Ectodermal cell (in vitro differentiated cells): Measurements from ENCODE around the gene LHX2.

Source experiments
- H3K27ac ChIP-seq: 2 replicates; pipeline ENCODE4 v1.7.0; 2013; ENCODE audit warnings: mild to moderate bottlenecking, low read depth, low read length; ENCODE audit not compliant: insufficient read depth, poor library complexity, severe bottlenecking
- H3K27me3 ChIP-seq: 2 replicates; pipeline ENCODE4 v1.7.0; 2013; ENCODE audit warnings: mild to moderate bottlenecking, low read length; ENCODE audit not compliant: insufficient read depth, control insufficient read depth, poor library complexity, severe bottlenecking
- H3K36me3 ChIP-seq: one replicate; pipeline ENCODE4 v1.7.0; 2013; ENCODE audit warnings: low read length; ENCODE audit not compliant: control insufficient read depth, insufficient read depth
- H3K4me1 ChIP-seq: one replicate; pipeline ENCODE4 v1.7.0; 2013; ENCODE audit warnings: low read length; ENCODE audit not compliant: control insufficient read depth, insufficient read depth
- H3K4me3 ChIP-seq: 2 replicates; pipeline ENCODE4 v1.7.0; 2013; ENCODE audit warnings: low read depth, low read length, control low read depth; ENCODE audit not compliant: insufficient read depth
- H3K9me3 ChIP-seq: 2 replicates; pipeline ENCODE4 v1.7.0; 2013; ENCODE audit warnings: mild to moderate bottlenecking, low read length, moderate library complexity; ENCODE audit not compliant: control insufficient read depth
- WGBS, 2 experiments: methylation state at CpG; one replicate each; pipeline ENCODE4 v1.1.7; 2013; ENCODE audit warnings: missing lambda C conversion rate in 2 of 2; 5-methylcytosine and 5-hydroxymethylcytosine counted together

LHX2 gene

DNA sequence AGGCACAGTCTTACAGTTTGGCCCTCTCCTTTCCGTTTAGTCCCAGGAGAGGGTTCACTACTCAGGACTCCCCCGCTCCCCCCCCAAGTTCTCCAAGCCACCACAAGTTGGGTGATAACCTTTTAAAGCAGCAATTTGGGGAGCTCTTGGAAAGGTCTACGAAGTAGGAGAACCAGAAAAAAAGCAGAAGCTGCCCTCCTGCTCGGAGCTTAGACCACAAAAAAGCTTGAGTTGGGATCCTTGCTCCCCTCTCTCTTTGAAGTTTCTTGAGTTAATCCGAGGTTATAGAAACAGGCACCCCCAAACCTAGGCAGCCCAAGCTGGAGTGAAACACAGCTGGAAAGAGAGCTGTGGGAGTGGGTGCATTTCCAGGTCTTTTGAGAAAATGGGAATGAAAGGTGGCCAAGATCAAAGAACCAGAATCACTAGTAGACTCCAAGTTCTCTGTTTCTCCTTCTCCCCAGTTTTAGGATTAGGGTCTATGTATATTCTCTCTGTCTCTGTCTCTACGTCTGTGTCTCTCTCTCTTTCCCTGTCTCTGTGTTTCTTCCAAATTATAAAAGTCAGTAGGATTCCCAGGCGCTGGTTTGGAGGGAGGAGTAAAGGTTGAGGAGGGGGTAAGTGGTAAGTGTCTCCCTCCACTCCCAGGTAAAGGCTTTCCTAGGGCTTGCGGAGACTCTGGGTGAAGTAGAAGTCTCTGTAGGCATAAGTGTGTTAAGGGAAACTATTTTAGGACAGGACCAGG, 2.8 kb downstream of the LHX2 start:
- Histone ChIP-seq H3K27ac (no peak overlapping the region), H3K4me3 (no peak overlapping the region), H3K36me3 (no peaks in the 10 kb centered on the region), H3K4me1 (peaks cover 18% of the 10 kb centered on the region), H3K9me3 (no peaks in the 10 kb centered on the region), H3K27me3 (peaks cover 100% of the 10 kb centered on the region)
- 8 to 12% methylated on average over 8 of the region's 8 CpGs for WGBS, 2 experiments

DNA sequence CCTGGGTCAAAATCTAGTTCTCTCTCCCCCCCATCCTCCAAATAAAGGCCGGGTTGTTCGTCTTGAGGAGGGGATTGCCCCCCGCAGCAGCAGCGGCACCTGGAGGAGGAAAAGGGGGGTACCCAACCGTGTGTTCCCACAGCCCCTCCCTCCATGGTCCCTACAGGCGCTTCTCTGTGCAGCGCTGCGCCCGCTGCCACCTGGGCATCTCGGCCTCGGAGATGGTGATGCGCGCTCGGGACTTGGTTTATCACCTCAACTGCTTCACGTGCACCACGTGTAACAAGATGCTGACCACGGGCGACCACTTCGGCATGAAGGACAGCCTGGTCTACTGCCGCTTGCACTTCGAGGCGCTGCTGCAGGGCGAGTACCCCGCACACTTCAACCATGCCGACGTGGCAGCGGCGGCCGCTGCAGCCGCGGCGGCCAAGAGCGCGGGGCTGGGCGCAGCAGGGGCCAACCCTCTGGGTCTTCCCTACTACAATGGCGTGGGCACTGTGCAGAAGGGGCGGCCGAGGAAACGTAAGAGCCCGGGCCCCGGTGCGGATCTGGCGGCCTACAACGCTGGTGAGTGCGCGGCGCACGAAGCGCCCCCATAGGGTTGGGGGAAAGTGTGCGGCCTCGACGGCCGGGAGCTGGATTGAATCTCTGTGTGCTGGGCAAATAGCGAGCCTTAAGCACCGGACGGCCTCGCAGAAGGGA, 3.5 kb downstream of the LHX2 start:
- Histone ChIP-seq H3K4me3 (no peak overlapping the region), H3K27me3 (peaks cover 100% of the 10 kb centered on the region), H3K9me3 (no peaks in the 10 kb centered on the region), H3K36me3 (no peaks in the 10 kb centered on the region), H3K27ac (no peak overlapping the region), H3K4me1 (peaks cover 12% of the 10 kb centered on the region)
- WGBS, 2 experiments = 2% methylated on average over 55 to 57 of the region's 57 CpGs

DNA sequence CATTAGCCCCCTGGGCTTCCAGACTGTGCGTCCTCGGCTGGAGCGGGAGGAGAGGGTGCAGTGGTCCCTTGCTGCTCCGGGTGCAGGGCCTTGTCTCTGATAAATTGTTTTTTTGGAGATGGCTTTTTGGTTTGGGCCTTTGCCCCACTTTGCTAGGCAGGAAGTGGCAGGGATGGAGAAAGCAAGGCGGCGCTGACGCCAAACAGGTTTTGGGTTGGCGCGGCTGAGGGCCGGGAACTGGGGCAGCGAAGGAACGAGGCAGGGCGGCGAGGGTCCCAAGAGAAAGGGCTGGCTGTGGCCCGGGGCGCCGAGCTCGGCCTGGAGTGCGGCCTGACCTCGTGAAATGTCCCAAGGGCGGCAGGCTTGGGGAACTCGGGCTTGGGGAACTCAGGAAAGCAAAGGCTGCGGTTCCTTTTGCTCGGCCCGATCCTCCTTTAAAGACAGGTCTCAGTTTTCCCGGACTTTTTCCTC, 4.1 kb downstream of the LHX2 start:
- Histone ChIP-seq H3K4me3 (no peak overlapping the region), H3K36me3 (no peaks in the 10 kb centered on the region), H3K4me1 (peaks cover 12% of the 10 kb centered on the region), H3K27ac (no peak overlapping the region), H3K27me3 (peaks cover 100% of the 10 kb centered on the region), H3K9me3 (no peaks in the 10 kb centered on the region)
- 2% methylated on average over 26 of the region's 26 CpGs for WGBS, 2 experiments

DNA sequence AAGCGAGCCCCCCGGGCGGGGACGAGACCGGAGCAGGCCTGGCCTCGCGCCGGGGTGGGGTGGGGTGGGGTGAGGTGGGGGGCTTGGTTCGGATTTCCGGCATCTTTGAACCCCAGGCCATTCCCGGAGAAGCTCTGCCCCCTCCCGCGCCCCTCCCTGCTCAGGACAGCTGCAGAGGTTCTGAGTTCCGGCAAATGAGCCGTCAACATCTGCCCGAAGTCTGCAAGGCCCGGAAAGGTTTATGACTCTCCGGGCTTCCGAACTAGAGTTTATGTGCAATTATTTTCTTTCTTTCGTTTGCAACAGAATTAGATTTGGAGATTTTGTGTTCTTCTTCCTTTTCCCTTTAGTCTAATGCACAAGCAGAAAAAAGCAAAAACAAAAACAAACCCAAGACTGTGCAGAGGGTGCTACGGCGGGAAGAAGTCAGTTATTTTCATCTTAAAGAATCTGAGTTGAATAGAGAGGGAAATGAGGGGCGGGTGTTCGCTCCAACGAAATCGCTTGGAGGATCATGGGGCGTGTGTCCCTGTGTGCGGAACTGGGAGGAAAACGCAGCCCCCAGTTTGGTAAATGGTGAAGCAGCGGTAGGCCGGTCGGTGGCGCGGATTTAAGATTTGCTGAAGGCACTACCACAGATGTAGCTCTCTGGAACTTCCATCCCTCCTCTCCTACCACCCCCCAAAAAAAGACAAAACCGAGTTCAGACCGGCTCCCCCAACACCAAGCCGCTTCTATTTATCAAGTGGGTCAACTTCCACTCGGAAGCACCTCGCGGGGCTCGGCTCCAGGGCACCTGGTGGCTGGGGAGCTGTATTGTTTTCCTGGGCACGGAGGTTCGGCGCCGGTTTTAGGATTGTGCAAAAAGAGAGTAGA, 4.8 kb downstream of the LHX2 start:
- 2% methylated on average over 44 to 45 of the region's 45 CpGs for WGBS, 2 experiments
- H3K4me1 ChIP-seq = peaks cover 12% of the 10 kb centered on the region
- no peaks in the 10 kb centered on the region for H3K9me3 ChIP-seq
- no peak overlapping the region for H3K27ac ChIP-seq
- H3K27me3 ChIP-seq = peaks cover 100% of the 10 kb centered on the region
- no peaks in the 10 kb centered on the region for H3K36me3 ChIP-seq
- no peak overlapping the region for H3K4me3 ChIP-seq

DNA sequence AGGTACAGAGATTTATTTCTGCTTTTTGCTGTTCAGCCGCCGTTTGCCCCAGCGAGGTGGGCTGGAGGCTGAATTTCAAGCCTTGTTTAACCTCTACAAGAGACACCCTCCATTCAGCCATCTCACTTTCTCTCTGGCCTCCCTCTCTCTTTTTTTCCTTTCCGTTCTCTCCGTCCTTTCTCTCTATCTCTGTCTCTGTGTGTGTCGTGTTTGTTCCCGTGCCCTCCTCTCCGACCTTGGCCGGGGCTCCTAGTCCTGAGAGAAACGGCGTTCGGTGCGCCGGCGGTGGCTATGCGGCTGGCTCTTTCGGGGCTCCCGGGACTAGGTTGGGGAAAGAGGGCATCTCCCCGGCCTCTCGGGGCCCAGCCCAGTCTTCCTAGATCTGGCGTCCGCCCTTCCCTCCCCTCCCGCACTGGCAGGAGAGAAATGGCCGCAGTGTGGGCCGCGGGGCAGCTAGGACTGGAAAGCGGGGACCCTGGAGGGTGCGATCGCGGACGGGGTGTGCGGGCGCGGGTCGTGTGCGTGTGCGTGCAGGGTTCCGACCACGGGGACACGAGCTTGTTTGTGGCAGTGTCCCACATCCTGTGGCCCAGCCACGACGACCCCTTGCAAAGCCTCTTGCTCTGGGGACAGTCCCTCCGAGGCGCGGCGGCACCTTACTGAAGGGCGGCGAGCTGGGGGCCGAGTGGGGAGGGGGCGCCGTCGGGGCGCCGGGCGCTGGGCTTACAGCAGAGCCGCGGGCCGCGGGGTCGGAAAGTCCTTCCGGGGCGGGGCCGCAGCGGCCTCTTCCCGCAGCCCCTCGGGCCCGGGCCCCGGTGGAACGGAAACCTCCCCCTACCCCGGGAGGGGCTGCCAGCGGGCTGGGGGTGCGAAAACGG, 5.7 kb downstream of the LHX2 start:
- peak overlapping the region; percentile 28 for H3K4me3 ChIP-seq
- 1% methylated on average over 73 of the region's 73 CpGs for WGBS, 2 experiments
- no peaks in the 10 kb centered on the region for H3K36me3 ChIP-seq
- H3K27ac ChIP-seq = no peak overlapping the region
- H3K27me3 ChIP-seq = peaks cover 100% of the 10 kb centered on the region
- H3K9me3 ChIP-seq = no peaks in the 10 kb centered on the region
- H3K4me1 ChIP-seq = peaks cover 12% of the 10 kb centered on the region

DNA sequence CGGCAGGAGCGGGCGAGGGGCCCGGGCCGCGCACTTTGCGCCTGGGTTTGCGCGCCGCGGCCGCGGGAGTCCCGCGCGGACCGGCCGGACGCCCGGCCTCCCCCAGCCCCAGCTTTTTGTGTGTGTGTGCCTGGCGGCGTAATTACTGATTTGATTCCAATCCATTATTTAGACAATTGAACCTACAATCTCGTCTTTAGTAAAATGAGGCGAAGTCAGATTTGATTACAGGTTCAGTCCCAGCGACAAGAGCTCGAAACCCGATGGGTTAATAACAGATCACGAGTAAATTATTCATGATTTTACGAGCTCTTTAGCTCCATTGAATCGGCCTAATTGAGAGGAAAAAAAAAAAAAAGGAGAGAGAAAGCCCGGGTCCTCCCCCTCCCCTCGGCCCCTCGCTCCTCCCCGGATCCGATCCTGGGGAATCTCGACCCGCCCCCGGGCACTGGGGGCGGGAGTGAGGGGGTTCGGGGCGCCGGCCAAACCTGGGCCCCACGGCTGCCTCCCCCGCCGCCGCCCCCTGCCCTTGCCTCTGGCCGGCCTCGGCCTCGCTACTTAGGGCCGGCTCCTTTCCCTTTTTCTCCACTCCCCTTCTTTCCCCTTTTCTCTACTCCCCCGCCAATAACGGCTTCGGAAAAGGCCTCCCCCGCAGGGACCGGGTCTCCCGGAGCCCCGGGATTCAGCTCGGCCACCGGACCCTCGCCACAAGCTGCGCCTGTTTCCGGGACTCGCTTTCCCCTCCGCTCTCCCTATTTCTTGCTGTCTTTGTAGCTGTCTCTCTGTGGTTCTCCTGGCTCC, 6.6 kb downstream of the LHX2 start:
- H3K9me3 ChIP-seq = no peaks in the 10 kb centered on the region
- no peaks in the 10 kb centered on the region for H3K36me3 ChIP-seq
- 0% methylated on average over 59 to 64 of the region's 64 CpGs for WGBS, 2 experiments
- H3K4me3 ChIP-seq = peak overlapping the region; percentile 28
- H3K4me1 ChIP-seq = peaks cover 12% of the 10 kb centered on the region
- peaks cover 100% of the 10 kb centered on the region for H3K27me3 ChIP-seq
- H3K27ac ChIP-seq = no peak overlapping the region

DNA sequence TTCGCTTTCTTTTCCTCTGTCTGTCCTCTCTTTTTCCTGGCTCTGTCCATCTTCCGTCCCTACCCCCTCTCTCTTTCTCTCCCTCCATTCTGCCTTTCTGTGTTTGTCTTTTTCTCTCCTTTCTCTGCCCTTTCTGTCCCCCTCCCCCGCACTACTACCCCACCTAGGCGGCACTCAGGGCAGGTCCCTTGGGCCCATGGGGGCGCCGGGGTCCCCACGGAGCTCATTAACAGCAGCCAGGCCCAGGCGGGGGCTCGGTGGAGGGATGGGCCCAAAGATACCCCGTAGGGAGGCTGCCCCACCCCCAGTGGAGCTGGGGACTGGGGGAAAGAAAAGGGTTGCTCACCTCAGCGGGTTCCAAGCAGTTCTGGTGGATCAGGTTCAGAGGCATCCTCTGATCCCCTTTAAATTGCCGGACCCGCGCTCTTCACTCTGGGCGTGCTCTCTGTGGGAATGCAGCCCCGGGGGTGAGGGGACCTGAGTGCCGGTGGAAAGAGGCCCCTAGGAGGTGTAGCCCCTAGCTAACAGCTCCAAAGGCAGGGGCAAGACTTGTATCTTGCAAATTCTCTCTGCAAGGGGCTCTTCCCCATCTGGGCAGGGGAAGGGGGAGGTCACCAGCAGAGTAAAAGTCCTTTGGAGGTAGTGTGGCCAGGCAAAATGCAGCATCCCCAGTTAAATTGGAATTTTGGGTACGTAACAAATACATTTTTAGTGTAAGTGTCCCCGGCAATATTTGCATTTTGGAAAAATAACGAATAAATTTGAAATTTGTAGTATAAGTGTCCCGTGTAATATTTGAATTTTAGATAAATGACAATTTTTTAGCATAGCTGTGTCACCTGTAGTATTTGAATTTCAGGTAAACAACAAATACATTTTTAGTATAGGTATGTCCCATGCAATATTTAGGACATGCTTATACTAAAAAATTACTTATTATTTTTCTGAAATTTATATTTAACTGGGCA, 7.4 kb downstream of the LHX2 start:
- peak overlapping the region; percentile 28 for H3K4me3 ChIP-seq
- H3K36me3 ChIP-seq = no peaks in the 10 kb centered on the region
- peaks cover 100% of the 10 kb centered on the region for H3K27me3 ChIP-seq
- H3K4me1 ChIP-seq = peaks cover 12% of the 10 kb centered on the region
- no peak overlapping the region for H3K27ac ChIP-seq
- no peaks in the 10 kb centered on the region for H3K9me3 ChIP-seq
- WGBS, 2 experiments = 2% methylated on average over 21 of the region's 21 CpGs

DNA sequence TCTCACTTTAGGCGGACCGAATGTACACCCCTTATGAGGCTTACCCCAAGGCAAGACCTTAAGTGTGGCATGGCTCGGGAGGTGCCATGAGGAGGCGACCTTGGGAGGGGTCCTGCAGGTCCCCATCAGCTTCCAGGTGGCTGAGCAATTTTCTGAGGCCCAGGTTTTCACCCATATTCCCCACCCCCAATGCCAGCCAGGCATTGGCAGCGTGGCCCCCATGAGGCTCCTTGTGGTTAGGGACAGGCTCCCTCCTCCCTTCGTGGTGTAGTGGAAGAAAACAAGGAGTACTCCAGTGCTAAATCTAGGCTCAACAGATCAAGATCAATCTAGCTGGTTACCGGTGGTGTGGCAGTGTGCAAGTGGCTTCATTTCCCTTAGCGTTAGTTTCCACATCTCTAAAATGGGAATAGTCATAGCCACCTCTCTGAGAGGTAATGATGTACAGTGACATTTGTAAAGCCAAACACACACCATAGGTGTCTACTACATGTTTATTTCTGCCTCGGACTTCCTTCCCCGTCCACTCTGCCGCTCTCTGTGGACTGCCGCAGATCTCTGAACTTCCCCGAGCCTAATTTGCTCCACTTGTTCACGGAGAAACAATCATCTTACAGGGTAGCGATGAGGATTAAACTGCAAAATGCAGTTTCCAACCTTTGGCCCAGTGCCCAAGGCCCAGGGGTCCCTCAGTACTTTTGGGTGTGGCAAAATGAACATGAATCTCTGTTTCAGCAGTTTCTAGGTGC, 8.4 kb downstream of the LHX2 start:
- WGBS, 2 experiments = 8 to 10% methylated on average over 15 of the region's 15 CpGs
- no peaks in the 10 kb centered on the region for H3K36me3 ChIP-seq
- peaks cover 12% of the 10 kb centered on the region for H3K4me1 ChIP-seq
- no peak overlapping the region for H3K27ac ChIP-seq
- peaks cover 100% of the 10 kb centered on the region for H3K27me3 ChIP-seq
- no peak overlapping the region for H3K4me3 ChIP-seq
- no peaks in the 10 kb centered on the region for H3K9me3 ChIP-seq
